ENCODE data around the gene ASZ1.

Gene ASZ1

GRCh38 chr7:117349570-117349969, 77.7 kb downstream of the ASZ1 start:
- H3K4me3 ChIP-seq (ENCODE audit: insufficient read depth, low read length, poor library complexity, severe bottlenecking), result no peak overlapping the region
- H2AFZ ChIP-seq (ENCODE audit: low read depth, low read length, severe bottlenecking), result no peak overlapping the region
- H3F3A ChIP-seq (ENCODE audit: insufficient read depth), result no peaks in the 10 kb centered on the region
- no peaks in the 10 kb centered on the region for H3K27me3 ChIP-seq (ENCODE audit: low read length)
- H3K9me3 ChIP-seq (ENCODE audit: insufficient read depth, low read length), result no peaks in the 10 kb centered on the region
- H3K79me2 ChIP-seq (ENCODE audit: insufficient read depth, low read length), result no peaks in the 10 kb centered on the region
- H3K9ac ChIP-seq (ENCODE audit: low read length), result no peak overlapping the region
- H3K36me3 ChIP-seq (ENCODE audit: low read length), result peaks cover 3% of the 10 kb centered on the region; the same call in 1 of the 2 replicates
- no peak overlapping the region for H3K4me2 ChIP-seq (ENCODE audit: low read depth, low read length, poor library complexity, severe bottlenecking)
- H4K20me1 ChIP-seq (ENCODE audit: low read depth, low read length), result no peaks in the 10 kb centered on the region
- TF ChIP-seq CTCF (IDR thresholded peaks at IDR 0.05; ENCODE audit: insufficient read depth, low read length, poor library complexity, severe bottlenecking) (no peak), EZH2phosphoT487 (conservative IDR thresholded peaks at IDR 0.05; ENCODE audit: low read length) (no peak)
- no peak overlapping the region for H3K27ac ChIP-seq (ENCODE audit: low read depth, low read length)
- H3K9me2 ChIP-seq (replicated peaks; ENCODE audit: insufficient read depth, low read length), result no peaks in the 10 kb centered on the region

- Histone ChIP-seq H3K36me3 (ENCODE audit: low read length) (peaks cover 3% of the 10 kb centered on the region; the same call in 1 of the 2 replicates), H3F3A (ENCODE audit: insufficient read depth) (no peaks in the 10 kb centered on the region), H3K9ac (ENCODE audit: low read length) (no peak overlapping the region), H3K4me2 (ENCODE audit: low read depth, low read length, poor library complexity, severe bottlenecking) (no peak overlapping the region), H4K20me1 (ENCODE audit: low read depth, low read length) (no peaks in the 10 kb centered on the region), H3K9me3 (ENCODE audit: insufficient read depth, low read length) (no peaks in the 10 kb centered on the region), H3K9me2 (replicated peaks; ENCODE audit: insufficient read depth, low read length) (no peaks in the 10 kb centered on the region), H3K79me2 (ENCODE audit: insufficient read depth, low read length) (no peaks in the 10 kb centered on the region), H3K4me3 (ENCODE audit: insufficient read depth, low read length, poor library complexity, severe bottlenecking) (no peak overlapping the region), H3K27me3 (ENCODE audit: low read length) (no peaks in the 10 kb centered on the region), H3K27ac (ENCODE audit: low read depth, low read length) (no peak overlapping the region), H2AFZ (ENCODE audit: low read depth, low read length, severe bottlenecking) (no peak overlapping the region)
- no peak for TF ChIP-seq EZH2phosphoT487 (conservative IDR thresholded peaks at IDR 0.05; ENCODE audit: low read length)
- TF ChIP-seq CTCF (IDR thresholded peaks at IDR 0.05; ENCODE audit: insufficient read depth, low read length, poor library complexity, severe bottlenecking), result no peak
These were observed 79.2 kb downstream of the ASZ1 start for GRCh38 chr7:117347962-117348672.

DNA sequence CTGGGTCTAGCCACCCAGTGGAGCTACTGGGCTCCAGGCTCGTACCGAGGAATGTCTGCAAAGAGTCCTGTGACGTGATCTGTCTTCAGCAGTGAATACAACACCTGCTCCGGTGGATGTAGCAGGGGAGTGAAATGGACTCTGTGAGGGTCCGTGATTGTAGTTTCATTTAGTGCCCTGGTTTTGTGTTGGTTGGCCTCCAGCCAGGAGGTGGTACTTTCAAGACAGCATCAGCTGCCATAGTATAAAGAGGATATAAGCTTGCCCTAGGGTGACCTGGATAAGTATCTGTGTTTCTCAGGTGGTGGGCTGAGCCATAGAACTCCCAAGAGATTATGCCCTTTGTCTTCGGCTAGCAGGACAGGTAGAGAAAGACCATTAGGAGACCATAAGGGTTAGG, 79.8 kb downstream of the ASZ1 start:
- Histone ChIP-seq H3F3A (ENCODE audit: insufficient read depth) (no peaks in the 10 kb centered on the region), H3K9me2 (replicated peaks; ENCODE audit: insufficient read depth, low read length) (no peaks in the 10 kb centered on the region), H3K27me3 (ENCODE audit: low read length) (no peaks in the 10 kb centered on the region), H4K20me1 (ENCODE audit: low read depth, low read length) (no peaks in the 10 kb centered on the region), H2AFZ (ENCODE audit: low read depth, low read length, severe bottlenecking) (no peak overlapping the region), H3K4me3 (ENCODE audit: insufficient read depth, low read length, poor library complexity, severe bottlenecking) (no peak overlapping the region), H3K27ac (ENCODE audit: low read depth, low read length) (no peak overlapping the region), H3K79me2 (ENCODE audit: insufficient read depth, low read length) (no peaks in the 10 kb centered on the region), H3K9ac (ENCODE audit: low read length) (no peak overlapping the region), H3K36me3 (ENCODE audit: low read length) (0 out of 2 replicates have a peak, but pooled peaks cover 3% of the 10 kb centered on the region), H3K4me2 (ENCODE audit: low read depth, low read length, poor library complexity, severe bottlenecking) (no peak overlapping the region), H3K9me3 (ENCODE audit: insufficient read depth, low read length) (no peaks in the 10 kb centered on the region)
- TF ChIP-seq EZH2phosphoT487 (conservative IDR thresholded peaks at IDR 0.05; ENCODE audit: low read length) (no peak), CTCF (IDR thresholded peaks at IDR 0.05; ENCODE audit: insufficient read depth, low read length, poor library complexity, severe bottlenecking) (no peak)
